DMS53 treated with DMSO at 0.1 percent for 48 hours (cell line): Measurements from ENCODE around the gene RLF.

Experiments used
- DNase-seq: peaks from one replicate; lab custom pipeline; 2025; ENCODE audit not compliant: unreplicated experiment; lab: John Stamatoyannopoulos, UW

RLF gene

GRCh38 chr1:40272653-40273213, 111.5 kb downstream of the RLF start:
- DNase-seq, result no peak

- DNase-seq, result no peak
These were observed 112.5 kb downstream of the RLF start for GRCh38 chr1:40273547-40274166.

GRCh38 chr1:40274331-40274730, 113.1 kb downstream of the RLF start:
- DNase-seq, result no peak

GRCh38 chr1:40276122-40276521, 114.9 kb downstream of the RLF start:
- no peak for DNase-seq

- peak; percentile 47 for DNase-seq
These were observed 120.7 kb downstream of the RLF start for GRCh38 chr1:40281853-40282252.
